A549 (cell line): ENCODE measurements around the gene TRPM2. TPM values are rescaled to one million over a fixed set of nuclear protein-coding genes. Genes with fewer than 3 reads are reported as not detected.

ENCODE experiments used
- ATAC-seq, 2 experiments: fragments of 200-7000 bp in 1 of 2; fragments of >200 bp in 1 of 2; cut with Nextera tagmentation in 1 of 2; cut with Tn5 transposase in 1 of 2; 3 replicates each; pipeline versions ENCODE4 v1.8.0 to v1.9.1; 2018 to 2020; ENCODE audit warnings: mild to moderate bottlenecking in 1 of 2, moderate library complexity in 1 of 2
- CTCF ChIA-PET: fragments of 300-600 bp; sonication (Branson Sonifier 250); formaldehyde crosslinking; extraction: SDS; loops from one replicate; lab custom pipeline; 2021; ENCODE audit warnings: antibody characterized with exemption, inconsistent platforms; lab: Yijun Ruan, JAX
- POLR2A ChIA-PET: fragments of 350-600 bp; formaldehyde crosslinking; extraction: SDS; loops from one replicate; lab custom pipeline; 2021; ENCODE audit warnings: antibody characterized with exemption, inconsistent platforms; lab: Yijun Ruan, JAX
- DNase-seq, 2 experiments: peaks; one replicate each; pipeline versions ENCODE4 v3.0.0 to v3.0.0-alpha.2; 2011 to 2016; ENCODE audit warnings: low read depth in 1 of 2, low spot score in 1 of 2
- FAIRE-seq: peaks from 2 replicates; lab custom pipeline; 2011; peaks lifted over from hg19 to GRCh38; lab: Jason Lieb, UNC
- H3K27ac ChIP-seq, 2 experiments: fragments of >200 bp; sonication (Bioruptor Twin); formaldehyde crosslinking; 3 replicates each; pipeline ENCODE4 v1.5.1; 2016 to 2017
- H3K4me1 ChIP-seq: fragments of >200 bp; sonication (Bioruptor Twin); formaldehyde crosslinking; 3 replicates; pipeline ENCODE4 v1.6.1; 2016
- H3K4me2 ChIP-seq: fragments of >200 bp; sonication (Bioruptor Twin); formaldehyde crosslinking; 3 replicates; pipeline ENCODE4 v1.6.1; 2016
- H3K4me3 ChIP-seq: fragments of >200 bp; sonication (Bioruptor Twin); formaldehyde crosslinking; 3 replicates; pipeline ENCODE4 v1.5.1; 2016
- H3K9me3 ChIP-seq: fragments of >200 bp; sonication (Bioruptor Twin); formaldehyde crosslinking; 3 replicates; pipeline ENCODE4 v1.6.1; 2016
- BCL3 ChIP-seq: fragments of >200 bp; sonication (Bioruptor Twin); formaldehyde crosslinking; IDR thresholded peaks from 3 replicates; pipeline ENCODE4 v1.6.1; 2016
- CBX8 ChIP-seq: fragments of 200-600 bp; sonication (generic); IDR thresholded peaks from 2 replicates; pipeline ENCODE4 v1.6.1; 2016
- CEBPB ChIP-seq, 2 experiments: fragments of >200 bp in 1 of 2; sonication (Bioruptor Twin) in 1 of 2; formaldehyde crosslinking in 1 of 2; IDR thresholded peaks; 2 replicates each; pipeline ENCODE4 v1.6.1; 2012 to 2016
- CTCF ChIP-seq: fragments of >200 bp; sonication (Bioruptor Twin); formaldehyde crosslinking; IDR thresholded peaks from 3 replicates; pipeline ENCODE4 v1.5.1; 2016
- EHMT2 ChIP-seq: fragments of 200-600 bp; sonication (generic); IDR thresholded peaks from 2 replicates; pipeline ENCODE4 v1.6.1; 2016; ENCODE audit warnings: antibody characterized with exemption, low read depth, mild to moderate bottlenecking, moderate library complexity
- GATA3 ChIP-seq: IDR thresholded peaks from 2 replicates; pipeline ENCODE4 v1.6.1; 2012; ENCODE audit warnings: borderline replicate concordance
- HES2 ChIP-seq: fragments of >200 bp; sonication (Bioruptor Twin); formaldehyde crosslinking; IDR thresholded peaks from 2 replicates; pipeline ENCODE4 v1.6.1; 2016
- HMGXB4 ChIP-seq: fragments of 250-450 bp; sonication (Bioruptor Pico); IDR thresholded peaks from 2 replicates; pipeline ENCODE4 v1.5.0; 2021; ENCODE audit warnings: mild to moderate bottlenecking, moderate library complexity, borderline replicate concordance
- HOXA7 ChIP-seq: fragments of 250-450 bp; sonication (Bioruptor Pico); IDR thresholded peaks from 2 replicates; pipeline ENCODE4 v1.5.0; 2020; ENCODE audit warnings: mild to moderate bottlenecking, moderate library complexity
- HOXB13 ChIP-seq: fragments of 250-450 bp; sonication (Bioruptor Pico); IDR thresholded peaks from 2 replicates; pipeline ENCODE4 v1.5.0; 2020; ENCODE audit warnings: low read depth, mild to moderate bottlenecking, moderate library complexity
- HOXB5 ChIP-seq: fragments of 250-450 bp; sonication (Bioruptor Pico); IDR thresholded peaks from 2 replicates; pipeline ENCODE4 v1.5.0; 2020; ENCODE audit warnings: mild to moderate bottlenecking, moderate library complexity
- KDM5A ChIP-seq: fragments of 200-600 bp; sonication (generic); IDR thresholded peaks from 2 replicates; pipeline ENCODE4 v1.6.1; 2016; ENCODE audit warnings: antibody characterized with exemption, mild to moderate bottlenecking
- MAZ ChIP-seq: fragments of 150-350 bp; IDR thresholded peaks from 2 replicates; pipeline ENCODE4 v1.6.1; 2014; ENCODE audit warnings: antibody characterized with exemption, low read depth, low read length, borderline replicate concordance
- POLR2A ChIP-seq: IDR thresholded peaks from 2 replicates; pipeline ENCODE4 v1.6.1; 2012; ENCODE audit warnings: mild to moderate bottlenecking, low read length
- RAD21 ChIP-seq, 2 experiments: fragments of >200 bp in 1 of 2; sonication (Bioruptor Twin) in 1 of 2; formaldehyde crosslinking in 1 of 2; IDR thresholded peaks in 1 of 2; conservative IDR thresholded peaks in 1 of 2; 2 replicates in 1 of 2; 3 replicates in 1 of 2; pipeline ENCODE4 v1.6.1; 2012 to 2018; ENCODE audit warnings: inconsistent platforms in 1 of 2
- RFX5 ChIP-seq: fragments of 450-650 bp; IDR thresholded peaks from 2 replicates; pipeline ENCODE4 v1.7.1; 2014; ENCODE audit warnings: antibody characterized with exemption, mild to moderate bottlenecking, moderate library complexity
- RNF2 ChIP-seq: fragments of 200-600 bp; sonication (generic); IDR thresholded peaks from 2 replicates; pipeline ENCODE4 v1.6.1; 2016; ENCODE audit warnings: low read depth, mild to moderate bottlenecking, antibody characterized with exemption, moderate library complexity, borderline replicate concordance
- SMC3 ChIP-seq: fragments of >200 bp; sonication (Bioruptor Twin); formaldehyde crosslinking; IDR thresholded peaks from 3 replicates; pipeline ENCODE4 v1.6.1; 2018; ENCODE audit warnings: inconsistent platforms
- TP53 ChIP-seq: fragments of 250-450 bp; sonication (Bioruptor Pico); IDR thresholded peaks from 2 replicates; pipeline ENCODE4 v1.5.0; 2021; ENCODE audit warnings: mild to moderate bottlenecking, moderate library complexity
- ZC3H11A ChIP-seq: fragments of 450-650 bp; IDR thresholded peaks from 2 replicates; pipeline ENCODE4 v1.6.1; 2014; ENCODE audit warnings: antibody characterized with exemption, mild to moderate bottlenecking
- WGBS: methylation state at CpG from one replicate; pipeline ENCODE4 v1.1.6; 2017; ENCODE audit errors: missing lambda C conversion rate; 5-methylcytosine and 5-hydroxymethylcytosine counted together
- polyA plus RNA-seq, 4 experiments: library from polyadenylated mRNA; depleted of rRNA in 3 of 4; stranded (reverse); fragments of >200 nt; fragmentation: RNase III in 1 of 4; extraction: RNeasy Plus Mini Kit Qiagen cat#74134 plus additional on column Dnase treatment in 1 of 4; gene quantifications; 2 replicates in 3 of 4; 3 replicates in 1 of 4; pipeline ENCODE4 v1.2.3, GENCODE V29; 2011 to 2017

The TRPM2 gene
- polyA plus RNA-seq, 2 of the 4 experiments (the other 2 are of a cell fraction): 3.2 to 5.5 TPM

GRCh38 chr21:44456915-44457736, 103.7 kb downstream of the TRPM2 start:
- H3K9me3 ChIP-seq: peaks cover 15% of the 10 kb centered on the region; the same call in 2 of the 3 replicates
- no peak overlapping the region for H3K4me2 ChIP-seq
- ChIA-PET POLR2A (no interaction called here), CTCF (interaction anchor here (1.2 to 2.2 kb wide), 3 partner anchors 14 to 23 kb away, joined by 4 to 7 read pairs (median 4); no protein-coding TSS in a partner anchor)
- no peak for ATAC-seq
- DNase-seq: no peak
- 94% methylated on average over 33 of the region's 44 CpGs for WGBS
- no peak for TF ChIP-seq CTCF
- TF ChIP-seq TP53: no peak
- no peak for TF ChIP-seq CBX8
- TF ChIP-seq HMGXB4 (CRISPR knock-in tag): no peak
- no peak for TF ChIP-seq HES2
- TF ChIP-seq HOXB13: no peak
- no peak for TF ChIP-seq SMC3
- TF ChIP-seq EHMT2: no peak
- TF ChIP-seq CEBPB (IDR thresholded peaks at IDR 0.05): no peak
- no peak for TF ChIP-seq MAZ
- TF ChIP-seq BCL3: no peak
- TF ChIP-seq RNF2: no peak
- no peak for TF ChIP-seq GATA3
- no peak for TF ChIP-seq POLR2A
- TF ChIP-seq ZC3H11A: no peak
- no peak overlapping the region for H3K27ac ChIP-seq
- H3K4me3 ChIP-seq: no peak overlapping the region
- no peak for FAIRE-seq
- H3K4me1 ChIP-seq: peaks cover 3% of the 10 kb centered on the region; the same call in 1 of the 3 replicates

GRCh38 chr21:44458971-44459711, 105.7 kb downstream of the TRPM2 start:
- ATAC-seq: no peak
- no peak for DNase-seq
- H3K9me3 ChIP-seq: peaks cover 7% of the 10 kb centered on the region; the same call in 1 of the 3 replicates
- POLR2A ChIA-PET: no interaction called here
- H3K4me3 ChIP-seq: no peak overlapping the region
- no peak for FAIRE-seq
- no peak for TF ChIP-seq HOXB5 (CRISPR knock-in tag)
- TF ChIP-seq RFX5: no peak
- TF ChIP-seq HOXA7 (CRISPR knock-in tag): no peak
- TF ChIP-seq EHMT2: no peak
- no peak for TF ChIP-seq RAD21 (conservative IDR thresholded peaks at IDR 0.05 in 1 of 2, IDR thresholded peaks at IDR 0.05 in 1 of 2)
- no peak for TF ChIP-seq KDM5A
- no peak overlapping the region for H3K4me2 ChIP-seq
- CTCF ChIA-PET: no interaction called here
- WGBS: 92% methylated on average over 13 of the region's 19 CpGs
- no peak overlapping the region for H3K27ac ChIP-seq
- peaks cover 3% of the 10 kb centered on the region; the same call in 1 of the 3 replicates for H3K4me1 ChIP-seq
